Measurements from ENCODE around the gene VGLL3.

VGLL3 gene

DNA sequence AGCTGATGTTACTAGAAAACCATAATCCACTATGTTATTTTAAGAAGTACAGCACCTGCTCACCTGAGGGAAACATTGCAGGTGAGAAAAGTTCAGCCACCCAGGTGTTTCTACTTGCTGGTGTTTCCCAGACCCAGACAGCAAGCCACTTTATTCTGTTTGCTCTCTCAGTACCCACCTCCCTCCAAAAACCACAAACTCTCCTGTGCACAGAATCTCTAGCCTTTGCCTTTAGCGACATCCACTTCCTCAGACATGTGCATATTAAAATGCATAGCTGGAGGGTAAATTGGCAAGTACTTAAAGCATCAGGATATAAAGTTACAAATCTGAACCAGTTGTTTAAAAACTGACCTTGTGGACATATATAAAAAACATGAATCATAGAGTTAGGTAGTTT, 36.7 kb downstream of the VGLL3 start:
- no peak for DNase-seq
- no peak overlapping the region for H3K4me3 ChIP-seq (ENCODE audit: low read depth, low read length)
- TF ChIP-seq CTCF (IDR thresholded peaks at IDR 0.05; ENCODE audit: low read depth, low read length): no peak
- no peaks in the 10 kb centered on the region for H3K36me3 ChIP-seq
- H3K9me3 ChIP-seq: no peaks in the 10 kb centered on the region
- H3K27me3 ChIP-seq: peaks cover 10% of the 10 kb centered on the region
- no peaks in the 10 kb centered on the region for H3K4me1 ChIP-seq

DNA sequence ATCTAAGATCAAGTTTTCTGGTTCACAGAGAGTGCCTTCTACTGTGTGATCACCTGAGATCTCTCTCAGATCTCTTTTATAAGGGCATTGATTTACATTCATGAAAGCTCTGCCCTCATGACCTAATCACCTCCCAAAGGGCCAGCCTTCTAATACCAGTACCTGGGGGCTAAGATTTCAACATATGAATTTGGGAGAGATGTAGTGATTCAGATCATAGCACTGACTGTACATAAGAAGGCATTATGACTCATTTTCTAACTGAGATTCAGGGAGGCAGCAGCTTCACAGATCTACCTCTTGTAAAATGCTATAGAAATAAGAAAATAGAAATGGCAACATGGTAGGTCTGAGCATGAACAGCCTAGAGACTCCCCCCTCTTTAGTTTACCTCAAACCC, 39.6 kb downstream of the VGLL3 start:
- H3K4me3 ChIP-seq (ENCODE audit: low read depth, low read length): no peak overlapping the region
- H3K36me3 ChIP-seq: no peaks in the 10 kb centered on the region
- no peak for TF ChIP-seq CTCF (IDR thresholded peaks at IDR 0.05; ENCODE audit: low read depth, low read length)
- H3K4me1 ChIP-seq: no peaks in the 10 kb centered on the region
- no peak for DNase-seq
- H3K27me3 ChIP-seq: peaks cover 15% of the 10 kb centered on the region
- H3K9me3 ChIP-seq: no peaks in the 10 kb centered on the region

GRCh38 chr3:86950717-86951116, 40.2 kb downstream of the VGLL3 start:
- Histone ChIP-seq H3K27me3 (peaks cover 15% of the 10 kb centered on the region), H3K4me1 (no peaks in the 10 kb centered on the region), H3K36me3 (no peaks in the 10 kb centered on the region), H3K9me3 (no peaks in the 10 kb centered on the region), H3K4me3 (ENCODE audit: low read depth, low read length) (no peak overlapping the region)
- no peak for DNase-seq
- TF ChIP-seq CTCF (IDR thresholded peaks at IDR 0.05; ENCODE audit: low read depth, low read length): no peak

DNA sequence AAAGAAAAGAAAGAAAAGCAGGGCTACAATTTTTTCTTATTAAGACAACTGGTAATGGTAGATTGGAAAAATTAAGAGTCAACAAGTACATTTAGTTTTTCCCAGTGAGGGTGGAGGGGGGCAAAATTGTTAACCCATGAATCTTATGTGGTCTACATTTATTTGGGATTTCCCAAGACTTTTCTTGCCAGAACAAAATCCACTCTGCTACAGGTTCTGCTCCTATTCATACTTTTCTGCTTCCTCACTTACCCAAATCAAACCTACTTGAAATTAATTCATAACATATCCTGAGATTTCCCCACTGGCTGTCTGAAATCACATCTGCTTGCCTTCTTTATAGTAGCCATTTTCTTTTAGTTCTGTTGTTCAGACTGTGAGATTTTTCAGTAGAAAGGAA, 41.1 kb downstream of the VGLL3 start:
- peaks cover 17% of the 10 kb centered on the region for H3K27me3 ChIP-seq
- H3K4me3 ChIP-seq (ENCODE audit: low read depth, low read length): no peak overlapping the region
- DNase-seq: no peak
- H3K36me3 ChIP-seq: no peaks in the 10 kb centered on the region
- no peaks in the 10 kb centered on the region for H3K9me3 ChIP-seq
- no peaks in the 10 kb centered on the region for H3K4me1 ChIP-seq
- no peak for TF ChIP-seq CTCF (IDR thresholded peaks at IDR 0.05; ENCODE audit: low read depth, low read length)

DNA sequence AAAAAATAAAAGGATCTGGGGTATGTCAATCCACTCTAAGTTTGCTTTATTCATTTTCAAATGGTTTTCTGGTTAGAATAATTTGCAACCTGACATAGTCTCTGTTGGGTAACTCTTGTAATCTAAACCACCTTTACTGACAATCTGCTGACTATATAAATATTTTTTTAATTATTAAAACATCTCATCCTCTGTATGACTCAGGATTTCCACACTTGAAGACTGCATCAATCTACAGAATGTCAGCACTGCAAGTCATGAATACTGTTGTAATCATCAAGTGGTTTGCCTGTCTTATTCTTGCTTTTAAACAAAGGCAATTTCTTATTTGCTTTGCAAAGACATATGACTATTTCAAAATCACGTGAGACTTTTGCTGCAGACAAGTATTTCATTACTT, 42.1 kb downstream of the VGLL3 start:
- TF ChIP-seq CTCF (IDR thresholded peaks at IDR 0.05; ENCODE audit: low read depth, low read length): no peak
- no peaks in the 10 kb centered on the region for H3K36me3 ChIP-seq
- no peaks in the 10 kb centered on the region for H3K4me1 ChIP-seq
- no peak for DNase-seq
- H3K9me3 ChIP-seq: no peaks in the 10 kb centered on the region
- no peak overlapping the region for H3K4me3 ChIP-seq (ENCODE audit: low read depth, low read length)
- H3K27me3 ChIP-seq: peaks cover 18% of the 10 kb centered on the region

GRCh38 chr3:86942206-86942605, 48.7 kb downstream of the VGLL3 start:
- Histone ChIP-seq H3K4me1 (no peaks in the 10 kb centered on the region), H3K4me3 (ENCODE audit: low read depth, low read length) (no peak overlapping the region), H3K27me3 (peaks cover 10% of the 10 kb centered on the region), H3K9me3 (no peaks in the 10 kb centered on the region), H3K36me3 (no peaks in the 10 kb centered on the region)
- no peak for DNase-seq
- no peak for TF ChIP-seq CTCF (IDR thresholded peaks at IDR 0.05; ENCODE audit: low read depth, low read length)

All from BE2C (cell line).